SU-DHL-6 (cell line): ENCODE measurements around the gene C11orf24.

Experiments used
- H2AFZ ChIP-seq: fragments of 200-600 bp; sonication (generic); 2 replicates; pipeline ENCODE4 v1.6.1; 2014; ENCODE audit warnings: low read depth, mild to moderate bottlenecking, moderate library complexity, mixed read lengths, antibody characterized with exemption, low read length; ENCODE audit not compliant: severe bottlenecking
- H3F3A ChIP-seq: fragments of 200-600 bp; shearing (Covaris generic); 2 replicates; pipeline ENCODE4 v1.6.0; 2016; ENCODE audit warnings: antibody characterized with exemption, mild to moderate bottlenecking; ENCODE audit not compliant: insufficient read depth
- H3K27ac ChIP-seq: fragments of 200-600 bp; sonication (generic); 2 replicates; pipeline ENCODE4 v1.5.1; 2016; ENCODE audit warnings: low read depth, mild to moderate bottlenecking, low read length, moderate library complexity, mixed read lengths
- H3K27me3 ChIP-seq: fragments of 200-600 bp; sonication (generic), shearing (Covaris generic); 2 replicates; pipeline ENCODE4 v1.6.0; 2014; ENCODE audit warnings: mild to moderate bottlenecking, low read length
- H3K36me3 ChIP-seq: fragments of 200-600 bp; sonication (generic); 2 replicates; pipeline ENCODE4 v1.6.1; 2014; ENCODE audit warnings: mild to moderate bottlenecking, low read length, mixed read lengths
- H3K4me2 ChIP-seq: fragments of 300-600, 200-600 bp; shearing (Covaris generic), sonication (generic); 2 replicates; pipeline ENCODE4 v1.6.0; 2014; ENCODE audit warnings: low read length, low read depth, mild to moderate bottlenecking; ENCODE audit not compliant: poor library complexity, severe bottlenecking
- H3K4me3 ChIP-seq: fragments of 200-600 bp; sonication (generic); 2 replicates; pipeline ENCODE4 v1.5.1; 2014; ENCODE audit warnings: antibody characterized with exemption, low read length, mild to moderate bottlenecking, mixed read lengths; ENCODE audit not compliant: insufficient read depth, poor library complexity, severe bottlenecking
- H3K79me2 ChIP-seq: fragments of 200-600 bp; sonication (generic); 2 replicates; pipeline ENCODE4 v1.6.1; 2014; ENCODE audit warnings: mild to moderate bottlenecking, low read length, moderate library complexity; ENCODE audit not compliant: insufficient read depth
- H3K9ac ChIP-seq: fragments of 200-600 bp; sonication (generic); 2 replicates; pipeline ENCODE4 v1.7.0; 2014; ENCODE audit warnings: mild to moderate bottlenecking, low read length
- H3K9me2 ChIP-seq: fragments of 200-600 bp; sonication (generic); replicated peaks from 2 replicates; pipeline ENCODE4 v1.6.1; 2014; ENCODE audit warnings: low read length; ENCODE audit not compliant: insufficient read depth
- H3K9me3 ChIP-seq: fragments of 200-600 bp; sonication (generic); 2 replicates; pipeline ENCODE4 v1.6.1; 2014; ENCODE audit warnings: low read length, mixed read lengths; ENCODE audit not compliant: insufficient read depth
- H4K20me1 ChIP-seq: fragments of 200-600 bp; sonication (generic); 2 replicates; pipeline ENCODE4 v1.6.1; 2014; ENCODE audit warnings: low read depth, mild to moderate bottlenecking, antibody characterized with exemption, low read length, moderate library complexity, mixed read lengths
- EZH2phosphoT487 ChIP-seq: fragments of 200-600 bp; sonication (generic), shearing (Covaris generic); conservative IDR thresholded peaks from 2 replicates; pipeline ENCODE4 v1.6.1; 2018; ENCODE audit warnings: mild to moderate bottlenecking, antibody characterized with exemption, low read length, moderate library complexity, mixed read lengths
- TF ChIP-seq, protein P1 (sequence below): fragments of 200-600 bp; sonication (generic); IDR thresholded peaks from one replicate; pipeline ENCODE4 v1.5.1; 2017; ENCODE audit warnings: antibody characterized with exemption, mild to moderate bottlenecking, low read length, moderate library complexity; ENCODE audit not compliant: insufficient read depth, poor library complexity, severe bottlenecking

The C11orf24 gene

DNA sequence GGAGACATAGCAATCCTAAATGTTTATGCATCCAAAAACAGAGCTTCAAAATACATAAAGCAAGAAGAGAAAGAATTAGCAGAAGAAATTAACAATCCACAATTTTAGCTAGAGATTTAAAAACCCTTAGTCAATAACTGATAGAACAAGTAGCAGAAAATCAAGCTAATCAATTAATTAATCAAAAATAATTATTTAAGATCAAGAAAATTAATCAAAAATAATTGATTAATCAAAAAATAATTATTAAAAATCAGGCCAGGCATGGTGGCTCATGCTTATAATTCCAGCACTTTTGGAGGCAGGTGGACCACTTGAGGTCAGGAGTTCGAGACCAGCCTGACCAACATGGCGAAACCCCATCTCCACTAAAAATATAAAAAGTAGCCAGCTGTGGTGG lies 29.2 kb downstream of the C11orf24 start:
- Histone ChIP-seq H3F3A (no peaks in the 10 kb centered on the region), H3K9me2 (no peaks in the 10 kb centered on the region), H3K36me3 (no peaks in the 10 kb centered on the region), H3K4me3 (no peak overlapping the region), H3K27ac (no peak overlapping the region), H3K4me2 (no peak overlapping the region), H3K9me3 (no peaks in the 10 kb centered on the region), H3K9ac (no peak overlapping the region), H2AFZ (no peak overlapping the region), H4K20me1 (no peaks in the 10 kb centered on the region), H3K79me2 (no peaks in the 10 kb centered on the region), H3K27me3 (no peaks in the 10 kb centered on the region)
- TF ChIP-seq EZH2phosphoT487, result no peak
- TF ChIP-seq, protein P1, sequence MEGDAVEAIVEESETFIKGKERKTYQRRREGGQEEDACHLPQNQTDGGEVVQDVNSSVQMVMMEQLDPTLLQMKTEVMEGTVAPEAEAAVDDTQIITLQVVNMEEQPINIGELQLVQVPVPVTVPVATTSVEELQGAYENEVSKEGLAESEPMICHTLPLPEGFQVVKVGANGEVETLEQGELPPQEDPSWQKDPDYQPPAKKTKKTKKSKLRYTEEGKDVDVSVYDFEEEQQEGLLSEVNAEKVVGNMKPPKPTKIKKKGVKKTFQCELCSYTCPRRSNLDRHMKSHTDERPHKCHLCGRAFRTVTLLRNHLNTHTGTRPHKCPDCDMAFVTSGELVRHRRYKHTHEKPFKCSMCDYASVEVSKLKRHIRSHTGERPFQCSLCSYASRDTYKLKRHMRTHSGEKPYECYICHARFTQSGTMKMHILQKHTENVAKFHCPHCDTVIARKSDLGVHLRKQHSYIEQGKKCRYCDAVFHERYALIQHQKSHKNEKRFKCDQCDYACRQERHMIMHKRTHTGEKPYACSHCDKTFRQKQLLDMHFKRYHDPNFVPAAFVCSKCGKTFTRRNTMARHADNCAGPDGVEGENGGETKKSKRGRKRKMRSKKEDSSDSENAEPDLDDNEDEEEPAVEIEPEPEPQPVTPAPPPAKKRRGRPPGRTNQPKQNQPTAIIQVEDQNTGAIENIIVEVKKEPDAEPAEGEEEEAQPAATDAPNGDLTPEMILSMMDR, result no peak

DNA sequence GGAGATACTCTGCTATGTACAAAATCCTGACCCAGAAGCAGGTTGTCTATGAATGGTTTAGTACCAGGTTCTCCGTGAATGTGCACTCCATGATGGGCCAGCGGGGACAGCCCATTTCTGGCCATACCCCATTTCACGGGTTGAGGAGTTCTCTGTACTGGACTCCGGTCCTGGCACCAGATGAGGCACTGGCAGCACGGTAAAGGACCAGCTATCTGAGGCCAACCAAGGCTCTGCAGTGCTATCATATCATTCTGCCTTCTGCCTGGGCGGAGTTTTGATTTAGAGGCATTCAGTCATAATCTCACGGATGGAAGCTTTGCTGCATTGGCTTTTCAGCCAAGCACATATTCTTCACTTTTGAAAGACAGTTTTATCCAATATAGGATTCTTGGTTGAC lies 40.2 kb downstream of the C11orf24 start:
- no peaks in the 10 kb centered on the region for H4K20me1 ChIP-seq
- H3K27me3 ChIP-seq, result no peaks in the 10 kb centered on the region
- no peaks in the 10 kb centered on the region for H3F3A ChIP-seq
- no peak overlapping the region for H3K27ac ChIP-seq
- no peak for TF ChIP-seq EZH2phosphoT487
- TF ChIP-seq, protein P1, result no peak
- H2AFZ ChIP-seq, result no peak overlapping the region
- no peaks in the 10 kb centered on the region for H3K9me2 ChIP-seq
- H3K79me2 ChIP-seq, result no peaks in the 10 kb centered on the region
- H3K36me3 ChIP-seq, result no peaks in the 10 kb centered on the region
- no peak overlapping the region for H3K9ac ChIP-seq
- peaks cover 5% of the 10 kb centered on the region; the same call in 1 of the 2 replicates for H3K9me3 ChIP-seq
- H3K4me2 ChIP-seq, result no peak overlapping the region
- H3K4me3 ChIP-seq, result no peak overlapping the region

DNA sequence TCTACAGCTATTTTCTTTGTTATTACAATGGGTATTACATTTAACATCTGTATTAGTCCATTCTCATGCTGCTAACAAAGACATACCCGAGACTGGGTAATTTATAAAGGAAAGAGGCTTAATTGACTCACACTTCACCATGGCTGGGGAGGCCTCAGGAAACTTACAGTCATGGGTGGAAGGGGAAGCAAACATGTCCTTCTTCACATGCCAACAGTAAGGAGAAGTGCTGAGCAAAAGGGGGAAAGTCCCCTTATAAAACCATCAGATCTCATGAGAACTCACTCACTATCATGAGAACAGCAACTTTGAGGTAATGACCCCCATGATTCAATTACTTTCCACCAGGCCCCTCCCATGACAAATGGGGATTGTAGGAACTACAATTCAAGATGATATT lies 42.2 kb downstream of the C11orf24 start:
- Histone ChIP-seq H3K79me2 (no peaks in the 10 kb centered on the region), H3K4me2 (no peak overlapping the region), H3K4me3 (no peak overlapping the region), H4K20me1 (no peaks in the 10 kb centered on the region), H3K9me2 (no peaks in the 10 kb centered on the region), H3F3A (no peaks in the 10 kb centered on the region), H3K9ac (no peak overlapping the region), H3K9me3 (peaks cover 5% of the 10 kb centered on the region; the same call in 1 of the 2 replicates), H3K27ac (no peak overlapping the region), H3K36me3 (no peaks in the 10 kb centered on the region), H3K27me3 (no peaks in the 10 kb centered on the region), H2AFZ (no peak overlapping the region)
- TF ChIP-seq EZH2phosphoT487, result no peak
- TF ChIP-seq, protein P1, result no peak

DNA sequence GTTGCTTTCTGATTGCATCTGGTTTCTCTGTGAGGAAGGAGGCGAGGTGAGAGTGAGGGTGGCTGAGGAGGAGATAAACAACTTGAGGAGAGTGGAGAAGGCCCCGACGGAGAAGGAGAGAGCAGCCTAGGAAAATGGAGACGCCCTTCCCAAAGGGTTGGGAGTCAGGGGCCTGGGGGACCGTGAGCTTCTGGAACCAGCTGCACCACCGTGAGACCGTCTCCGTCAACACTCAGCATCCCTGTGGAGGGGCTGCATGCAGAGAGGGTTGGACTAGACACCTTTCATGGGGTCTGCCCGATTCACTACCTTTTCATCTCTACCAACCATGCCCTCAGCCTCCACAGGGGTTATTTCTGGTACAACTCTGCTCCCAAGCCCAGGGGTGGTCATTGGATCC lies 45.4 kb downstream of the C11orf24 start:
- Histone ChIP-seq H3K27me3 (no peaks in the 10 kb centered on the region), H3K4me3 (no peak overlapping the region), H3K36me3 (no peaks in the 10 kb centered on the region), H3K4me2 (no peak overlapping the region), H3K27ac (no peak overlapping the region), H4K20me1 (no peaks in the 10 kb centered on the region), H3K9me2 (no peaks in the 10 kb centered on the region), H3F3A (no peaks in the 10 kb centered on the region), H3K9ac (no peak overlapping the region), H2AFZ (no peak overlapping the region), H3K79me2 (no peaks in the 10 kb centered on the region), H3K9me3 (peaks cover 5% of the 10 kb centered on the region; the same call in 1 of the 2 replicates)
- no peak for TF ChIP-seq EZH2phosphoT487
- TF ChIP-seq, protein P1, result no peak
